Mesendoderm (in vitro differentiated cells): Measurements from ENCODE around the gene CYP4V2.
A peak's percentile ranks its signal among the peaks of the same experiment; 100 is the strongest.

Source experiments
- DNase-seq: peaks from one replicate; pipeline ENCODE4 v3.0.0; 2013
- H2AK5ac ChIP-seq: 2 replicates; pipeline ENCODE4 v1.6.1; 2013; ENCODE audit warnings: low read length, inconsistent platforms
- H2BK120ac ChIP-seq: 2 replicates; pipeline ENCODE4 v1.6.1; 2013; ENCODE audit warnings: low read depth, mild to moderate bottlenecking, low read length, moderate library complexity, mixed read lengths
- H2BK15ac ChIP-seq: replicated peaks from 2 replicates; pipeline ENCODE4 v1.6.1; 2013; ENCODE audit warnings: low read depth, mild to moderate bottlenecking, moderate library complexity
- H2BK5ac ChIP-seq: 2 replicates; pipeline ENCODE4 v1.6.1; 2013; ENCODE audit warnings: low read length, inconsistent platforms
- H3K18ac ChIP-seq: 2 replicates; pipeline ENCODE4 v1.6.1; 2013; ENCODE audit warnings: mild to moderate bottlenecking, low read length, mixed read lengths
- H3K23ac ChIP-seq: one replicate; pipeline ENCODE4 v1.6.1; 2013; ENCODE audit warnings: low read length
- H3K27ac ChIP-seq: 2 replicates; pipeline ENCODE4 v1.5.1; 2013; ENCODE audit warnings: low read depth, mild to moderate bottlenecking, inconsistent platforms, low read length, moderate library complexity
- H3K27me3 ChIP-seq: 2 replicates; pipeline ENCODE4 v1.6.1; 2013; ENCODE audit warnings: low read length, control low read depth, mild to moderate bottlenecking, inconsistent platforms; ENCODE audit not compliant: insufficient read depth, poor library complexity
- H3K36me3 ChIP-seq: 2 replicates; pipeline ENCODE4 v1.6.1; 2013; ENCODE audit warnings: low read length, inconsistent platforms; ENCODE audit not compliant: control insufficient read depth, insufficient read depth
- H3K4ac ChIP-seq: one replicate; pipeline ENCODE4 v1.6.1; 2013; ENCODE audit warnings: low read depth, mild to moderate bottlenecking, low read length, moderate library complexity
- H3K4me1 ChIP-seq: 2 replicates; pipeline ENCODE4 v1.6.1; 2013; ENCODE audit warnings: low read depth, low read length, inconsistent platforms; ENCODE audit not compliant: control insufficient read depth
- H3K4me2 ChIP-seq: 2 replicates; pipeline ENCODE4 v1.6.1; 2013; ENCODE audit warnings: low read length
- H3K4me3 ChIP-seq: 2 replicates; pipeline ENCODE4 v1.5.1; 2013; ENCODE audit warnings: mild to moderate bottlenecking, low read length
- H3K56ac ChIP-seq: one replicate; pipeline ENCODE4 v1.6.1; 2013; ENCODE audit warnings: low read length
- H3K79me1 ChIP-seq: 2 replicates; pipeline ENCODE4 v1.6.1; 2013; ENCODE audit warnings: low read length, inconsistent platforms
- H3K79me2 ChIP-seq: 2 replicates; pipeline ENCODE4 v1.6.1; 2013; ENCODE audit warnings: mild to moderate bottlenecking, low read length; ENCODE audit not compliant: control insufficient read depth, insufficient read depth
- H3K9ac ChIP-seq: 2 replicates; pipeline ENCODE4 v1.6.1; 2013; ENCODE audit warnings: low read length, inconsistent platforms
- H4K5ac ChIP-seq: one replicate; pipeline ENCODE4 v1.6.1; 2013; ENCODE audit warnings: low read length
- H4K8ac ChIP-seq: one replicate; pipeline ENCODE4 v1.6.1; 2013; ENCODE audit warnings: low read depth, mild to moderate bottlenecking, control low read depth, low read length, moderate library complexity
- WGBS: extraction: QIAGEN DNeasy Blood & Tissue Kit; methylation state at CpG from one replicate; pipeline ENCODE4 v1.1.7; 2013; ENCODE audit warnings: low lambda C conversion rate, missing lambda C conversion rate; ENCODE audit not compliant: insufficient coverage; ENCODE audit errors: extremely low coverage; 5-methylcytosine and 5-hydroxymethylcytosine counted together

CYP4V2 gene

DNA sequence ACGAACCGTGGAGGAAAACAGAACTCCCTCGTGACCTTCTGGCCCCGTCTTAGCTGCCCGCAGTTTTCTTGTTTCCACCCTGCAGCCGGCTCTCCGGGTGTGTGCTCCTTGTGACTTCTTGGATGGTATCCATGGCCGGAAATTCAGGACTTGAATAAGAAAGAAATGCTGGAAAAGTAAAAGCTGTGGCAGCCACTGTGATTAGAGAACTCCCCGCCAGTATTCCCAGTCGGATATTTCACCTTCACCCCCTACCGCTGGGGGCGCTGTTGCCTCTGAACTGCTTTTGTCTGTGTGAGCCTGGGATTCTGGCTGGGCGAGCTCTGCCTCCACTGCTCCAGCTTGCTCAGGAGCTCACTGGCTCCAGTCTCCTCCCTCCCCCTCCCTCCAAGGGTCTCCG lies 41.5 kb upstream of the CYP4V2 start:
- WGBS, result no CpG with 5 or more reads among the region's 14 CpGs
- Histone ChIP-seq H3K18ac (no peak overlapping the region), H3K4me2 (no peak overlapping the region), H3K4me1 (peaks cover 1% of the 10 kb centered on the region), H2BK120ac (no peak overlapping the region), H3K9ac (no peak overlapping the region), H2BK5ac (no peak overlapping the region), H3K79me2 (no peaks in the 10 kb centered on the region), H3K23ac (no peak overlapping the region), H2BK15ac (no peak overlapping the region), H3K36me3 (no peaks in the 10 kb centered on the region), H3K56ac (no peak overlapping the region), H3K79me1 (no peaks in the 10 kb centered on the region), H3K4ac (no peak overlapping the region), H4K5ac (no peak overlapping the region), H3K27me3 (peaks cover 12% of the 10 kb centered on the region), H3K27ac (no peak overlapping the region), H4K8ac (no peak overlapping the region), H2AK5ac (no peak overlapping the region), H3K4me3 (no peak overlapping the region)
- peak; percentile 87 for DNase-seq

DNA sequence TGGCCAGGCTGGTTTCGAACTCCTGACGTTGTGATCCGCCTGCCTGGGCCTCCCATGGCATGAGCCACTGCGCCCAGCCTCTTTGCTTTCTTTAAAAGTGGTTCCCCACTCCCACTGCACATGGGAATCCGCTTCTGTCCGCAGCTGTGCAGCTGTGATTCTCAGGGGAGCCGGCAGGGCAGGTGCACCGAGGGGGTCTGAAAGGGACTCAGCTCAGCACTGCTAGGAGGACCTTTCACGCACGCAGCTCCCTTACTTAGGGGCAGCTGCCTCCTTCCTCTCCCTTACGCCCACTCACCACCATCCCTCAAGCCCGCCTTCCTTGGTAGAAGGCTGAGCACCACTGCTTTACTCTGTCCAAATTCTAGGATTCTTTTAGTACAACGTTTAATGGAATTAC lies 40.4 kb upstream of the CYP4V2 start:
- Histone ChIP-seq H4K5ac (no peak overlapping the region), H3K9ac (no peak overlapping the region), H3K4me1 (no peaks in the 10 kb centered on the region), H3K4ac (no peak overlapping the region), H3K56ac (no peak overlapping the region), H3K79me2 (no peaks in the 10 kb centered on the region), H2BK15ac (no peak overlapping the region), H3K4me3 (no peak overlapping the region), H2AK5ac (no peak overlapping the region), H3K36me3 (no peaks in the 10 kb centered on the region), H4K8ac (no peak overlapping the region), H3K79me1 (no peaks in the 10 kb centered on the region), H3K4me2 (no peak overlapping the region), H2BK120ac (no peak overlapping the region), H3K18ac (no peak overlapping the region), H3K23ac (no peak overlapping the region), H2BK5ac (no peak overlapping the region), H3K27me3 (peaks cover 6% of the 10 kb centered on the region), H3K27ac (no peak overlapping the region)
- WGBS, result no CpG with 5 or more reads among the region's 13 CpGs
- no peak for DNase-seq

GRCh38 chr4:186151499-186151898 lies 39.9 kb upstream of the CYP4V2 start:
- DNase-seq, result no peak

DNA sequence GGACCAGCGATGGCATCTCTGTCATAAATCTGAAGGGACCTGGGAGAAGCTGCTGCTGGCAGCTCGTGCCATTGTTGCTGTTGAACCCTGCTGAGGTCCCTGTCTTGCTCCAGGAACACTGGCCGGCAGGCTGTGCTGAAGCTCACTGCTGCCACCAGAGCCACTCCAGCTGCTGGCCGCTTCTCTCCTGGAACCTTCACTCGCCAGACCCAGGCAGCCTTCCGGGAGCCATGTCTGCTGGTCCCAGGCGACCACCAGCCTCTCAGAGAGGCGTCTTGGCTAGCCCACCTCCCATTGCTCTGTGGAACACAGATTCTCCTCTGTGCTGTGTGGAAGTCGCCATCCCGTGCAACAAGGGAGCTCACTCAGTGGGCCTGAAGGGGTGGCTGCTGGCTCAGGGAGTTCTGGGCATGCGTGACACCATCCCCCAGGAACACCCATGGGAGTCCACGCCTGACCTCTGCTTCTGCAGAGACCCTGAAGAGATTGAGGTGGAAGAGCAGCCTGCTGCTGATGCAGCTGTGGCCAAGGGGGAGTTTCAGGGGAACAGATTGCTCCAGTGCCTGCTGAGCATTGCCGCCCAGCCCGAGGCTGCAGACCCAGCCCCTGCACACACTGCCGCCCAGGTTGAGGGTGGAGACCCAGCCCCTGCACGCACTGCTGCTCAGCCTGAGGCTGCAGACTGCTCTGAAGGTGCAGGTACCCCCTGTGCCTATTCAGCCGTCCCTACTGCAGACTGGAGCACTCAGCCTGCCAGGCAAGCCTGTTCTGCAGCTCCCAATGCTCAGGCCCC lies 33.1 kb upstream of the CYP4V2 start:
- no peak overlapping the region for H3K23ac ChIP-seq
- no peak overlapping the region for H4K5ac ChIP-seq
- no peak overlapping the region for H3K4me2 ChIP-seq
- H2BK15ac ChIP-seq, result no peak overlapping the region
- no peak overlapping the region for H2AK5ac ChIP-seq
- H2BK5ac ChIP-seq, result no peak overlapping the region
- H2BK120ac ChIP-seq, result no peak overlapping the region
- no peaks in the 10 kb centered on the region for H3K4me1 ChIP-seq
- H3K4ac ChIP-seq, result no peak overlapping the region
- H3K27me3 ChIP-seq, result no peaks in the 10 kb centered on the region
- no peaks in the 10 kb centered on the region for H3K36me3 ChIP-seq
- H3K9ac ChIP-seq, result no peak overlapping the region
- H4K8ac ChIP-seq, result no peak overlapping the region
- no peak overlapping the region for H3K56ac ChIP-seq
- H3K4me3 ChIP-seq, result no peak overlapping the region
- H3K79me1 ChIP-seq, result no peaks in the 10 kb centered on the region
- no peak overlapping the region for H3K27ac ChIP-seq
- no CpG with 5 or more reads among the region's 17 CpGs for WGBS
- no peak for DNase-seq
- H3K18ac ChIP-seq, result no peak overlapping the region
- no peaks in the 10 kb centered on the region for H3K79me2 ChIP-seq

More at GRCh38 chr4:186151499-186151898, 39.9 kb upstream of the CYP4V2 start:
- no peak overlapping the region for H2AK5ac ChIP-seq
- H3K56ac ChIP-seq, result no peak overlapping the region
- H3K79me2 ChIP-seq, result no peaks in the 10 kb centered on the region
- H3K18ac ChIP-seq, result no peak overlapping the region
- no peak overlapping the region for H3K4me3 ChIP-seq
- H3K23ac ChIP-seq, result no peak overlapping the region
- no peak overlapping the region for H3K27ac ChIP-seq
- no peak overlapping the region for H4K5ac ChIP-seq
- no peaks in the 10 kb centered on the region for H3K4me1 ChIP-seq
- no CpG with 5 or more reads among the region's 7 CpGs for WGBS
- peaks cover under 1% of the 10 kb centered on the region for H3K27me3 ChIP-seq
- H3K4ac ChIP-seq, result no peak overlapping the region
- H2BK120ac ChIP-seq, result no peak overlapping the region
- H3K36me3 ChIP-seq, result no peaks in the 10 kb centered on the region
- H4K8ac ChIP-seq, result no peak overlapping the region
- no peak overlapping the region for H2BK15ac ChIP-seq
- H2BK5ac ChIP-seq, result no peak overlapping the region
- no peak overlapping the region for H3K4me2 ChIP-seq
- no peak overlapping the region for H3K9ac ChIP-seq
- H3K79me1 ChIP-seq, result no peaks in the 10 kb centered on the region

DNA sequence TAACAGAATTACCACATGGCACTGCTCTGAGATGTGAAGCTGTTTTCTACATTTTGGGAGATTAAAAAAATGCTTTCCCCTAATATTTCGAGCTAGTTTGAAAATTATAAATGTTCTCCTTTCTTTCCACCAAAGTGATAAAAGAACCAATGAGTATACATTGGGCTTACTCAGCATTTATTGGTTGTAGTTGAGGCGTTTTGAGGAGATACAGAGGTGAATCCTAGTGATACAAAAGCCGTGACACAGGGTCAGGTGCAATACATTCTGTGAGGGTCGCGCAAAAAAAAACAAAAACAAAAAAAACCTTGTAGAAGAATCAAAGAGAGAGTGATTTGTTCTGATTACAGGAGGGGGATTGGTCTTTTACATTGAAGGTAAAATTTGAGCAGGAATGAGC lies 32.4 kb upstream of the CYP4V2 start:
- H3K79me1 ChIP-seq, result no peaks in the 10 kb centered on the region
- H2BK15ac ChIP-seq, result no peak overlapping the region
- H4K8ac ChIP-seq, result no peak overlapping the region
- H3K27me3 ChIP-seq, result no peaks in the 10 kb centered on the region
- no peak overlapping the region for H3K4me3 ChIP-seq
- H3K4ac ChIP-seq, result no peak overlapping the region
- no peaks in the 10 kb centered on the region for H3K79me2 ChIP-seq
- no peak overlapping the region for H3K23ac ChIP-seq
- no CpG with 5 or more reads among the region's 5 CpGs for WGBS
- H3K18ac ChIP-seq, result no peak overlapping the region
- H4K5ac ChIP-seq, result no peak overlapping the region
- H3K4me1 ChIP-seq, result no peaks in the 10 kb centered on the region
- H2AK5ac ChIP-seq, result no peak overlapping the region
- no peak overlapping the region for H3K56ac ChIP-seq
- H2BK5ac ChIP-seq, result no peak overlapping the region
- no peak for DNase-seq
- H3K4me2 ChIP-seq, result no peak overlapping the region
- H2BK120ac ChIP-seq, result no peak overlapping the region
- no peak overlapping the region for H3K27ac ChIP-seq
- no peak overlapping the region for H3K9ac ChIP-seq
- H3K36me3 ChIP-seq, result no peaks in the 10 kb centered on the region

DNA sequence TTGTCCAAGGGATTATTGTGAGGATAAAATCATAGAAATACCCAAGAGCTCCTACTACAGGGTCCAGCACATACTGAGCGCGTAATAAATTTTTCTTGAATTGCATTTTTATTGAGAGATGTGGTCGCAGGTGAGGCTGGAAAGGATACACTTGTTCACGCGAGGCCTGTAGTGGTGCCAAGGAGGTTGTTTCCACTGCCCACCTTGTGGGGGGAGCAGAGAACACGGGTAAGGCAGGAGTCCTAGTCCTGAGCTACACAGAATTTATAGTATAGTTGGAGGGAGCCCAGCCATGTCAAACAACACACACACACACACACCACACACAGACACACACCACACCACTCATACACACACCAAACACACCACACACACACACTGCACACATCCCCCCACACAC lies 31.8 kb upstream of the CYP4V2 start:
- WGBS, result no CpG with 5 or more reads among the region's 6 CpGs
- Histone ChIP-seq H3K4me3 (no peak overlapping the region), H4K5ac (no peak overlapping the region), H3K4me2 (no peak overlapping the region), H3K56ac (no peak overlapping the region), H3K27ac (no peak overlapping the region), H3K23ac (no peak overlapping the region), H3K4me1 (peaks cover 3% of the 10 kb centered on the region), H2BK120ac (no peak overlapping the region), H2AK5ac (no peak overlapping the region), H3K27me3 (no peaks in the 10 kb centered on the region), H2BK5ac (no peak overlapping the region), H3K36me3 (no peaks in the 10 kb centered on the region), H2BK15ac (no peak overlapping the region), H3K9ac (no peak overlapping the region), H3K79me1 (no peaks in the 10 kb centered on the region), H4K8ac (no peak overlapping the region), H3K18ac (no peak overlapping the region), H3K4ac (no peak overlapping the region), H3K79me2 (no peaks in the 10 kb centered on the region)
- no peak for DNase-seq
